K562 (cell line): ENCODE results near the gene KCNQ4.

ENCODE experiments used
- COPS2 ChIP-seq: fragments of 450-650 bp; conservative IDR thresholded peaks from 2 replicates; pipeline ENCODE4 v1.6.1; 2016; ENCODE audit warnings: mild to moderate bottlenecking, moderate library complexity
- CTCF ChIP-seq, 3 experiments: IDR thresholded peaks in 2 of 3; conservative IDR thresholded peaks in 1 of 3; 2 replicates each; pipeline ENCODE4 v1.5.1; 2011 to 2012; ENCODE audit warnings: low read length in 3 of 3, mild to moderate bottlenecking in 3 of 3, control low read depth in 2 of 3, improper control_type of control experiment in 1 of 3, inconsistent platforms in 1 of 3, low read depth in 1 of 3, mixed read lengths in 1 of 3, moderate library complexity in 1 of 3; ENCODE audit not compliant: insufficient read depth in 2 of 3
- MBD1 ChIP-seq: fragments of 250-450 bp; sonication (Bioruptor Pico); IDR thresholded peaks from 2 replicates; pipeline ENCODE4 v1.8.0; 2022; ENCODE audit warnings: inconsistent platforms
- SPI1 ChIP-seq: IDR thresholded peaks from 2 replicates; pipeline ENCODE4 v1.6.1; 2011; ENCODE audit warnings: low read depth, low read length, control low read depth, borderline replicate concordance
- ZC3H11A ChIP-seq: IDR thresholded peaks from 2 replicates; pipeline ENCODE4 v1.6.1; 2012; ENCODE audit warnings: low read depth, low read length, improper control_type of control experiment

GRCh38 chr1:40788561-40789341 is 5.2 kb downstream of the KCNQ4 start:
- no peak for TF ChIP-seq COPS2
- no peak for TF ChIP-seq ZC3H11A
- no peak for TF ChIP-seq SPI1
- TF ChIP-seq CTCF (IDR thresholded peaks at IDR 0.05 in 2 of 3, conservative IDR thresholded peaks at IDR 0.05 in 1 of 3; ENCODE audit: insufficient read depth in 2 of 3, low read depth in 1 of 3, low read length in 3 of 3) = no peak
- TF ChIP-seq MBD1 = no peak
